ENCODE results near the gene ALKBH7. TPM values are rescaled to one million over a fixed set of nuclear protein-coding genes. Genes with fewer than 3 reads are reported as not detected.

The ALKBH7 gene
- total and polyA plus RNA-seq, 2 of the 13 experiments (the other 11 are each of a cell fraction or from before 2014, with no cell fraction given) = 29.6 to 45.9 TPM

GRCh38 chr19:6372594-6373095 lies at the start of gene ALKBH7 (continued):
- TF ChIP-seq ZNF674 (CRISPR knock-in tag; IDR thresholded peaks at IDR 0.05; ENCODE audit: low read depth) (no peak), ZNF567 (CRISPR knock-in tag; IDR thresholded peaks at IDR 0.05; ENCODE audit: borderline replicate concordance) (peak; percentile 64; the same call in 1 of the 2 replicates), ZNF101 (CRISPR knock-in tag; IDR thresholded peaks at IDR 0.05; ENCODE audit: borderline replicate concordance, low read depth) (no peak), ZNF678 (CRISPR knock-in tag; IDR thresholded peaks at IDR 0.05) (no peak), SMAD1 (CRISPR knock-in tag; IDR thresholded peaks at IDR 0.05; ENCODE audit: borderline replicate concordance, low read depth) (peak; percentile 85; the same call in 1 of the 2 replicates), SALL1 (CRISPR knock-in tag; IDR thresholded peaks at IDR 0.05) (peak; percentile 50; the same call in 1 of the 2 replicates), SMC3 (IDR thresholded peaks at IDR 0.05; ENCODE audit: low read length) (no peak), ZNF292 (CRISPR knock-in tag; IDR thresholded peaks at IDR 0.05; ENCODE audit: borderline replicate concordance, low read depth) (no peak), HOXA5 (CRISPR knock-in tag; IDR thresholded peaks at IDR 0.05) (peak; percentile 33; the same call in 1 of the 2 replicates), ZNF18 (CRISPR knock-in tag; IDR thresholded peaks at IDR 0.05; ENCODE audit: insufficient replicate concordance) (no peak), ZBTB42 (CRISPR knock-in tag; IDR thresholded peaks at IDR 0.05) (no peak), SNAPC4 (CRISPR knock-in tag; IDR thresholded peaks at IDR 0.05) (no peak), DNMT1 (CRISPR knock-in tag; IDR thresholded peaks at IDR 0.05) (peak; percentile 75; the same call in 1 of the 2 replicates), ZBTB49 (CRISPR knock-in tag; IDR thresholded peaks at IDR 0.05; ENCODE audit: borderline replicate concordance) (no peak), SNAPC5 (CRISPR knock-in tag; IDR thresholded peaks at IDR 0.05; ENCODE audit: borderline replicate concordance) (no peak), ZC3H4 (CRISPR knock-in tag; IDR thresholded peaks at IDR 0.05; ENCODE audit: borderline replicate concordance) (no peak)
- TF ChIP-seq, protein P1, sequence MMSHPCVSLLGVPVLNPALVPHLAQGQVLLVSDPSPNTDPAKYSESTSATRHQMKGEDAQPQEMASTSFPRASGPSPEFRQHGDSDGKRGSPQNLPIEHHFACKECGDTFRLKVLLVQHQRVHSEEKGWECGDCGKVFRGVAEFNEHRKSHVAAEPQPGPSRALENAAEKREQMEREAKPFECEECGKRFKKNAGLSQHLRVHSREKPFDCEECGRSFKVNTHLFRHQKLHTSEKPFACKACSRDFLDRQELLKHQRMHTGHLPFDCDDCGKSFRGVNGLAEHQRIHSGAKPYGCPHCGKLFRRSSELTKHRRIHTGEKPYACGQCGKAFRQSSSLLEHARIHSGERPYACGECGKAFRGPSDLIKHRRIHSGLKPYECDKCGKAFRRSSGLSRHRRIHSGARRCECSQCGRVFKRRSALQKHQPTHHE (CRISPR knock-in tag; IDR thresholded peaks at IDR 0.05; ENCODE audit: borderline replicate concordance) = no peak
